ENCODE measurements around the gene CDHR3. TPM values are rescaled to one million over a fixed set of nuclear protein-coding genes. Genes with fewer than 3 reads are reported as not detected.

Gene CDHR3
- total RNA-seq, 1 experiment from 2014 or later, result 3.3 TPM

- no peaks in the 10 kb centered on the region for H3K36me3 Mint-ChIP-seq (ENCODE audit: insufficient read depth in 1 of 3, low read depth in 3 of 3)
- Histone ChIP-seq H3K18ac (ENCODE audit: insufficient read length, low read depth, low read length) (no peak overlapping the region), H4K91ac (ENCODE audit: insufficient read length, low read depth, low read length) (no peak overlapping the region), H3K79me1 (ENCODE audit: insufficient read depth, low read depth, low read length, poor library complexity, severe bottlenecking) (no peaks in the 10 kb centered on the region), H2BK20ac (ENCODE audit: low read depth, low read length, poor library complexity, severe bottlenecking) (no peak overlapping the region), H3T11ph (ENCODE audit: low read length) (no peak overlapping the region), H3K27ac (ENCODE audit: insufficient read length, low read depth, low read length) (no peak overlapping the region), H4K20me1 (ENCODE audit: control insufficient read depth, insufficient read depth, insufficient read length) (no peaks in the 10 kb centered on the region), H3K27me3 (ENCODE audit: insufficient read depth, low read length) (no peaks in the 10 kb centered on the region), H3K4me1 (ENCODE audit: insufficient read depth, low read length) (no peaks in the 10 kb centered on the region; the same call in 1 of the 2 replicates), H3K4ac (ENCODE audit: low read depth, low read length) (no peak overlapping the region), H2BK15ac (ENCODE audit: low read depth, low read length) (no peak overlapping the region), H3K14ac (ENCODE audit: insufficient read depth, low read length) (no peak overlapping the region), H4K5ac (ENCODE audit: insufficient read length, low read depth, low read length) (no peak overlapping the region), H2BK12ac (ENCODE audit: insufficient read length, low read depth, low read length) (no peak overlapping the region), H3K79me2 (ENCODE audit: insufficient read depth, low read length) (no peaks in the 10 kb centered on the region), H3K9ac (ENCODE audit: extremely low read depth, insufficient read length, low read length) (no peak overlapping the region), H3K23ac (ENCODE audit: insufficient read length, low read depth, low read length) (no peak overlapping the region), H3K56ac (ENCODE audit: insufficient read length, low read depth, low read length) (no peak overlapping the region), H4K8ac (replicated peaks; ENCODE audit: insufficient read length, low read depth, low read length) (no peak overlapping the region), H3K9me3 (ENCODE audit: control insufficient read depth, low read depth, low read length) (no peaks in the 10 kb centered on the region), H3K23me2 (ENCODE audit: insufficient read length, low read depth, low read length, poor library complexity, severe bottlenecking) (no peaks in the 10 kb centered on the region), H2AK5ac (ENCODE audit: insufficient read length, low read length) (no peak overlapping the region), H2AFZ (ENCODE audit: low read length) (no peak overlapping the region), H3K4me2 (ENCODE audit: insufficient read depth, insufficient read length, low read length) (no peak overlapping the region), H2BK120ac (ENCODE audit: low read depth, low read length, poor library complexity, severe bottlenecking) (no peak overlapping the region), H2BK5ac (ENCODE audit: insufficient read length, low read length) (no peak overlapping the region)
- H3K27me3 Mint-ChIP-seq (ENCODE audit: low read depth), result no peaks in the 10 kb centered on the region
- no peak overlapping the region for H3K27ac Mint-ChIP-seq
- no peak overlapping the region for H3K4me3 Mint-ChIP-seq
- peaks cover 17 to 22% of the 10 kb centered on the region in 2 experiments for H3K4me1 Mint-ChIP-seq
- no peaks in the 10 kb centered on the region for H3K9me3 Mint-ChIP-seq
- WGBS (ENCODE audit: extremely low coverage, insufficient read length, low lambda C conversion rate), result no CpG with 5 or more reads among the region's 4 CpGs
- DNase-seq, result no peak
- no peak for TF ChIP-seq CTCF (conservative IDR thresholded peaks at IDR 0.05)
These were observed 105.5 kb downstream of the CDHR3 start for GRCh38 chr7:106068538-106068961.

Measured in H9 (cell line).